ENCODE data around the gene TAS1R1. TPM values are rescaled to one million over a fixed set of nuclear protein-coding genes. Genes with fewer than 3 reads are reported as not detected.

The TAS1R1 gene
- total RNA-seq, 1 experiment from 2014 or later: not detected

DNA sequence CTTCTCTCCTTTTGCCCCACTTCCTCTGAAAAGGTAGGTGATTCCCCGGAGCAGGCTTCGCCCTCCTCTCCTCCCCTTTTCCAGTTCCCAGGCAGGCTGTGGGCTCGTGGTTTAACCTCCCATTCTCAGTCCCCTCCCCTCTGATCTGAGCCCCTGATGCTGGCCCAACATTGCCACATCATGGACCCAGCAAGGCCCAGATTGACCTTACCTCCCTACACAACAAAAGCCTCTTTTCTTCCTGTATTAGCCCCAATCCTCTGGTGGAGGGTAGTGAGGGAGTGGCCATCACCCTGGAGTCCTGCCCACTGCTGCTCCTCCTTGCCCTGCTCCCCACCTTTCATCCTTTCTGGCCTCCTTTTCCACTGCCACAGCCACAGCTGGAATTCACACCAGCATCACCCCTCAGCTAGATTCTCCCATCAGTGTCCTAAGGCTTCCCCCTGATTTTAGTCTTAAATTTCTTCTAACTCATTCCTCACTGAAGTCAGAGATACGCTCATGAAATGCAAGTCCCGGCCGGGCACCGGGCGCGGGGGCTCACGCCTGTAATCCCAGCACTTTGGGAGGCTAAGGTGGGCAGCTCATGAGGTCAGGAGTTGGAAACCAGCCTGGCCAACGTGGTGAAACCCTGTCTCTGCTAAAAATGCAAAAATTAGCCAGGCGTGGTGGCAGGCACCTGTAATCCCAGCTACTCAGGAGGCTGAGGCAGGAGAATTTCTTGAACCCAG, 17.7 kb downstream of the TAS1R1 start:
- no peak for DNase-seq (ENCODE audit: low read depth)

DNA sequence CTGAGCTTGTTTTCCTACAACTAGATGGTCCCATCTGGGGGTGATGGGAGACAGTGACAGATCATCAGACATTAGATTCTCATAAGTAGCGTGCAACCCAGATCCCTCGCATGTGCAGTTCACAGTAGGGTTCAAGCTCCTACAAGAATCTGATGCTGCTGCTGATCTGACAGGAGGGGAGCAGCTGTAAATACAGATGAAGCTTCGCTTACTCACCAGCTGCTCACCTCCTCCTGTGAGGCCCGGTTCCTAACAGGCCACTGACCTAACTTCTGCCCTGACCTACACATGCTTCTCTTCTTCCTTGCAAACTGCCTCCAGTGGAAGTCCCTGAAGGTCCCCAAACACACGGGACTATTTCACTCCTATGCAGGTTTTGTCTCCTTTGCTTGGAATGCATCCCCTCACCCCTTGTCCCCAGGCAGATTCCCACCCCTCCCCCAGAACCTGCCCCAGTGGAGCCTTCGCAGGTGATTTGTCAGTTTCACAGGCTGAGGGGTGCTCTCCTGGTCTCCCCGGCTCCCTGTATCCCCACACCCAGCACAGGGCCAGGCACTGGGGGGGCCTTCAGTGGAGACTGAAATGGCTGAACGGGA, 19.0 kb downstream of the TAS1R1 start:
- DNase-seq (ENCODE audit: low read depth): no peak

DNA sequence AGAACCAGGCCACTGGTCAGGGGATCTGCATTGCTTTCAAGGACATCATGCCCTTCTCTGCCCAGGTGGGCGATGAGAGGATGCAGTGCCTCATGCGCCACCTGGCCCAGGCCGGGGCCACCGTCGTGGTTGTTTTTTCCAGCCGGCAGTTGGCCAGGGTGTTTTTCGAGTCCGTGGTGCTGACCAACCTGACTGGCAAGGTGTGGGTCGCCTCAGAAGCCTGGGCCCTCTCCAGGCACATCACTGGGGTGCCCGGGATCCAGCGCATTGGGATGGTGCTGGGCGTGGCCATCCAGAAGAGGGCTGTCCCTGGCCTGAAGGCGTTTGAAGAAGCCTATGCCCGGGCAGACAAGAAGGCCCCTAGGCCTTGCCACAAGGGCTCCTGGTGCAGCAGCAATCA, 19.7 kb downstream of the TAS1R1 start:
- no peak for DNase-seq (ENCODE audit: low read depth)

GRCh38 chr1:6577831-6578525, 22.9 kb downstream of the TAS1R1 start:
- DNase-seq (ENCODE audit: low read depth): no peak

DNA sequence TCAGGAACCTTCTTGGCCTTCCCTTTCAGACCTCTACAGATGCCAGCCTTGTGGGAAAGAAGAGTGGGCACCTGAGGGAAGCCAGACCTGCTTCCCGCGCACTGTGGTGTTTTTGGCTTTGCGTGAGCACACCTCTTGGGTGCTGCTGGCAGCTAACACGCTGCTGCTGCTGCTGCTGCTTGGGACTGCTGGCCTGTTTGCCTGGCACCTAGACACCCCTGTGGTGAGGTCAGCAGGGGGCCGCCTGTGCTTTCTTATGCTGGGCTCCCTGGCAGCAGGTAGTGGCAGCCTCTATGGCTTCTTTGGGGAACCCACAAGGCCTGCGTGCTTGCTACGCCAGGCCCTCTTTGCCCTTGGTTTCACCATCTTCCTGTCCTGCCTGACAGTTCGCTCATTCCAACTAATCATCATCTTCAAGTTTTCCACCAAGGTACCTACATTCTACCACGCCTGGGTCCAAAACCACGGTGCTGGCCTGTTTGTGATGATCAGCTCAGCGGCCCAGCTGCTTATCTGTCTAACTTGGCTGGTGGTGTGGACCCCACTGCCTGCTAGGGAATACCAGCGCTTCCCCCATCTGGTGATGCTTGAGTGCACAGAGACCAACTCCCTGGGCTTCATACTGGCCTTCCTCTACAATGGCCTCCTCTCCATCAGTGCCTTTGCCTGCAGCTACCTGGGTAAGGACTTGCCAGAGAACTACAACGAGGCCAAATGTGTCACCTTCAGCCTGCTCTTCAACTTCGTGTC, 23.7 kb downstream of the TAS1R1 start:
- no peak for DNase-seq (ENCODE audit: low read depth)

GRCh38 chr1:6579374-6580118, 24.4 kb downstream of the TAS1R1 start, which contains the start of gene ZBTB48:
TSS of gene ZBTB48 (plus strand) at chr1:6579994. CDS start at chr1:6580610, 616 bp downstream.
- peak; percentile 97 for DNase-seq (ENCODE audit: low read depth)

- no peak for DNase-seq (ENCODE audit: low read depth)
These were observed 25.0 kb downstream of the TAS1R1 start for GRCh38 chr1:6580119-6580592.

DNA sequence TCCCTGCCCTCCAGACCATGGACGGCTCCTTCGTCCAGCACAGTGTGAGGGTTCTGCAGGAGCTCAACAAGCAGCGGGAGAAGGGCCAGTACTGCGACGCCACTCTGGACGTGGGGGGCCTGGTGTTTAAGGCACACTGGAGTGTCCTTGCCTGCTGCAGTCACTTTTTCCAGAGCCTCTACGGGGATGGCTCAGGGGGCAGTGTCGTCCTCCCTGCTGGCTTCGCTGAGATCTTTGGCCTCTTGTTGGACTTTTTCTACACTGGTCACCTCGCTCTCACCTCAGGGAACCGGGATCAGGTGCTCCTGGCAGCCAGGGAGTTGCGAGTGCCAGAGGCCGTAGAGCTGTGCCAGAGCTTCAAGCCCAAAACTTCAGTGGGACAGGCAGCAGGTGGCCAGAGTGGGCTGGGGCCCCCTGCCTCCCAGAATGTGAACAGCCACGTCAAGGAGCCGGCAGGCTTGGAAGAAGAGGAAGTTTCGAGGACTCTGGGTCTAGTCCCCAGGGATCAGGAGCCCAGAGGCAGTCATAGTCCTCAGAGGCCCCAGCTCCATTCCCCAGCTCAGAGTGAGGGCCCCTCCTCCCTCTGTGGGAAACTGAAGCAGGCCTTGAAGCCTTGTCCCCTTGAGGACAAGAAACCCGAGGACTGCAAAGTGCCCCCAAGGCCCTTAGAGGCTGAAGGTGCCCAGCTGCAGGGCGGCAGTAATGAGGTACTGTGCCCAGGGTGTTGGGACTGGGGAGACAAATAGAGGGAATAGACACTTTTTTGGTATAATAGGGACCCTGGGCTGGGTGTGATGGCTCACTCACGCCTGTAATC, 25.7 kb downstream of the TAS1R1 start:
- DNase-seq (ENCODE audit: low read depth): no peak

- DNase-seq (ENCODE audit: low read depth): no peak
These were observed 26.6 kb downstream of the TAS1R1 start for GRCh38 chr1:6581561-6582305.

DNA sequence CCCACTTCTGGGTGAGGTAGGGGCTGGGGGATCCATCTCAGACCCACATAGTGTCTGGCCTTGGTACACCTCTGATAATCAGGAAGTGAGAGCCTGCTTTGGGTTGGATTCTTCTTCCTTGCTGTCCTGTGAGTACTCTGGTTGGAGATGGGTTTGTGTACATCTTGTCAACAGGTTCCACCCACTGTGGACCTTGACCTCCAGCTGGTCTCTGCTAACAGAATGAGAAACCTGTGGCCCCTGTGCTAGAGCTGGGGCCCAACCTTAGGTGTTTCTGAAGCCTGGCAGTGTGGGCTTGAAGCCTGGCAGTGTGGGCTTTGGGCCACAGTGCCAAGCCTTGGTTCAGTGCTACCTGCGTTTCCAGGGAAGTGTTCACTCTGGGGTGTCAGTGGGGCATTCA, 27.3 kb downstream of the TAS1R1 start:
- DNase-seq (ENCODE audit: low read depth): no peak

DNA sequence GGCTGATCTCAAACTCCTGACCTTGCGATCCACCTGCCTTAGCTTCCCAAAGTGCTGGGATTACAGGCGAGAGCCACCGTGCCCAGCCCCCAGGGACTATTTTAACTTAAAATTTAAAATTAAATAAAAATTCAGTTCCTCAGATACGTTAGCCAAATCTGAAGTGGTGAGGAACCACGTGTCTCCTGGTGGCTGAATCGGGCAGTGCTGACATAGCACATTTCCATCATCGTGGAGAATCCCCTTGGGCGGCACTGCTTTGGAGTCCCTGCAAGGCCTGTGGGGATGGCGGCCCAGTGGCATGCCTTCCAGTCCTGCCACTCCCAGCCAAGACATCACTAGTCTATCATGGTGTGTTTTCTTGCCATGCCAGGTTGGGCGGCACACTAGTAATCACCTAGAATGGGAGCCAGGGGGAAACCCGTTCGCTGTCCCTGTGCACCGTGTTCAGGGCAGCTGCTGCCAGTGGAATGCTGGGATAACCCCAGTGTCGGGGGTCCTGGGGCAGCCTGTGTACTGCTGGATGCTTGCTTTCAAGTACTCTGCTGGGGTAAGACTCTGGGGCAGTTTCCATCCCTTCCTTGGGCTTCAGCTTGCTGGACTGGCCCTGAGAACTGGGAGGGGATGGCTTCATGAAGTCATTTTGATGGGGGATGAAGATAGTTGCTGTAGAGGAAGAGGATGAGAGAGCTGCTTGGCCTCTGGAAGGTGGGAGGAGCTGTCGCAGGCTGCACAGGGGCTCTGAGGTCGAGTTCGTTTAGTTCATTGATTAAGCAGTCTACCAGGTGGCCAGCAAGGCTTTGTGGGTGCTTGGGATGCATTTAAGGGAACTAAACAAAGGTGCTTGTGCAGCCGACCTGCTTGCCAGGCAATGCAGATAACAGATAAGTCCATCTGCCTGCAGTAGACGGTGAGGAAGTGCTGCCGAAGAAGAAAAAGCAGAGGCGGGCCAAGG, 29.3 kb downstream of the TAS1R1 start:
- no peak for DNase-seq (ENCODE audit: low read depth)

DNA sequence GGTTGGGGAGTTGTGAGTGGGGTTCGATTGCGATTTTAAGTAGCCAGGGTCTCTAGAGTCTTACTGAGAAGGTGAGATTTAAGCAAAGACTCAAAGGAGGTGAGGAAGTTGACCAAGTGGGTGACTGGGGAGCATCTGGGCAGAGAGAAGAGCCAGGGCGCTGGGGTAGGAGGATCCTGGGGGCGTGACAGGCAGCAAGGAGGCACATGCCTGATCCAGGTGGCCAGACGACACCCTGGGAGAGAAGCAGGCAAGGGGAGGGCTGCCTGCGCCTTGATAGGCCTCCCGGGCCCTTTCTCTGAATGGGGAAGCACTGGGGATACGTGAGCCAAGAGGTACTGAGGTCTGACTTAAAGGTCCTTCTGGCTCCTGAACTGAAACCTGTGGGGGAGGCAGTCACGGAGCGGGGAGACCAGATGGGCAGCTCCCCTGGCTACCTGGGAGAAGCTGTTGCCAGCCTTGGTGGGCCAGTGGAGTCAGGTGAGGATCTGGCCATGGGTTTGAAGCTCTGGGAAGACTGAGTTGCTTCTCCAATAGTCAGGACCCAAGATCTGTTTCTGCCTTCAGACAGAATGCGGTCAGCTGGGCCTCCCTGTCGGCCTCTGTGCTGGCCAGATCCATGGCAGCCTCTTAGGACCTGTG, 30.1 kb downstream of the TAS1R1 start:
- DNase-seq (ENCODE audit: low read depth): no peak

DNA sequence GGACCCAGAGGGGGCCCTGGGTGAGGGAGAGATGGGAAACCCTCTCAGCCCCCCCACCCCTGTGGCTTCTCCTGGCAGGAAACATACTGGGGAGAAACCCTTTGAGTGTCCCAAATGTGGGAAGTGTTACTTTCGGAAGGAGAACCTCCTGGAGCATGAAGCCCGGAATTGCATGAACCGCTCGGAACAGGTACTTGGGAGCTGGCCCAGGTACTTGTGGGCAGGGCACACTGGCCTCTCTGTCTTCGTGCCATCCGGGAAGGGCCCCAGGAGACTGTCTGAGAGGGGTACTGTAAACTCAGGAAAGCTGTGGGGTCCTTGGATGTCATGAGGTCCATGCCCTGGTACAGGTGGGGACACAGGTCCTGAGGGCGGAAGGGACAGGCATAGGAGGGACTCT, 30.7 kb downstream of the TAS1R1 start:
- no peak for DNase-seq (ENCODE audit: low read depth)

- no peak for DNase-seq (ENCODE audit: low read depth)
These were observed 31.3 kb downstream of the TAS1R1 start for GRCh38 chr1:6586404-6586816.

DNA sequence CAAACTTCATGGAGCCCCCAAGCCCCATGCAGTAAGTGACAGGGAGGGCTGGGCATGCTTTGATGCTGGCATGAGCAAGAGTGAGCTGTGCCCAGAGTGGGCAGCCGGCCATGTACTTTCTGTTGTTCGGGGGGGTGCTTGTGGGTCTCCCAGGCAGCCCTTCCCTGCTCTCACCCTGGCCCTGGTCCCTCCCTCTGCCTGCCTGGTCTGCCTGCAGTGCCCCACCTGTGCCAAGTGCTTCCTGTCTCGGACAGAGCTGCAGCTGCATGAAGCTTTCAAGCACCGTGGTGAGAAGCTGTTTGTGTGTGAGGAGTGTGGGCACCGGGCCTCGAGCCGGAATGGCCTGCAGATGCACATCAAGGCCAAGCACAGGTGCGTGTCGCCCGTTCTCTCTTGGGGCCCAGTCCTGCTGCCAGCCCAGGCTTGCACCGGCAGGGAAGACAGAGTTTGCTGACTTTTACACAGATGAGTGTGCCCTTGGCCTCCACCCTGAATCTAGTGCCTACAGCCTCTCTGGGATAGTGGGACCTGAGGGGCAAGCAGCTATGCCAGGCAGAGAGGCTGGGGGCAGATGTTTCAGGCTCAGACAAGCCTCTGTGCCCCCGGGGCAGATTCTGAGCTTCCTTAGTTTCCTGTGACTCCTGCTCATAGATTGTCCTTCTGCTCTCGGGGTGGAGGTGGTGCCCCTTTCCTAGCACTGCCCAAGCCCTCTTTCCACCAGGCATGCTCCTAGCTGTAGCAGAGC, 32.3 kb downstream of the TAS1R1 start:
- DNase-seq (ENCODE audit: low read depth): no peak

- DNase-seq (ENCODE audit: low read depth): no peak
These were observed 33.2 kb downstream of the TAS1R1 start for GRCh38 chr1:6588128-6588892.

Measured in RPMI7951 (cell line).